ENCODE data around the gene SMAD1. TPM values are rescaled to one million over a fixed set of nuclear protein-coding genes. Genes with fewer than 3 reads are reported as not detected.

The SMAD1 gene
- total RNA-seq, 1 experiment from 2014 or later: 15.4 TPM

GRCh38 chr4:145493166-145493565 is 11.5 kb downstream of the SMAD1 start:
- Mint-ChIP-seq H3K4me3 (no peak overlapping the region), H3K27me3 (ENCODE audit: low read depth) (no peaks in the 10 kb centered on the region), H3K4me1 (peaks cover 18% of the 10 kb centered on the region), H3K9me3 (no peaks in the 10 kb centered on the region), H3K27ac (no peak overlapping the region), H3K36me3 (no peaks in the 10 kb centered on the region)
- ATAC-seq (no peak), DNase-seq (ENCODE audit: low spot score) (no peak)
- ChIA-PET POLR2A (no interaction called here), CTCF (interaction anchor here (1.1 to 1.5 kb wide), 2 partner anchors 64 to 276 kb away, joined by 5 read pairs; no protein-coding TSS in a partner anchor)
- TF ChIP-seq NFE2L1 (CRISPR knock-in tag; IDR thresholded peaks at IDR 0.05) (no peak), OVOL2 (CRISPR knock-in tag; IDR thresholded peaks at IDR 0.05; ENCODE audit: borderline replicate concordance) (no peak), KAT7 (CRISPR knock-in tag; IDR thresholded peaks at IDR 0.05; ENCODE audit: borderline replicate concordance) (no peak), FOXP4 (CRISPR knock-in tag; IDR thresholded peaks at IDR 0.05) (no peak), E2F1 (CRISPR knock-in tag; IDR thresholded peaks at IDR 0.05) (no peak), TCF7 (CRISPR knock-in tag; IDR thresholded peaks at IDR 0.05; ENCODE audit: low read depth) (no peak)

GRCh38 chr4:145494666-145495270 is 13.1 kb downstream of the SMAD1 start:
- peak overlapping the region; percentile 56; the same call in 1 of the 2 replicates for H3K27ac Mint-ChIP-seq
- H3K4me3 Mint-ChIP-seq: no peak overlapping the region
- H3K4me1 Mint-ChIP-seq: peaks cover 18% of the 10 kb centered on the region
- no peaks in the 10 kb centered on the region for H3K36me3 Mint-ChIP-seq
- no peaks in the 10 kb centered on the region for H3K27me3 Mint-ChIP-seq (ENCODE audit: low read depth)
- CTCF ChIA-PET: no interaction called here
- POLR2A ChIA-PET: interaction anchor here (0.6 kb wide), 1 partner anchor 51 kb away, joined by 5 read pairs; no protein-coding TSS in a partner anchor
- ATAC-seq (no peak), DNase-seq (ENCODE audit: low spot score) (no peak)
- H3K9me3 Mint-ChIP-seq: no peaks in the 10 kb centered on the region
- TF ChIP-seq E2F1 (CRISPR knock-in tag; IDR thresholded peaks at IDR 0.05) (no peak), ZNF317 (CRISPR knock-in tag; IDR thresholded peaks at IDR 0.05; ENCODE audit: borderline replicate concordance, low read depth) (no peak), ZNF281 (CRISPR knock-in tag; IDR thresholded peaks at IDR 0.05) (no peak), ZNF219 (CRISPR knock-in tag; IDR thresholded peaks at IDR 0.05; ENCODE audit: borderline replicate concordance) (no peak), ERG (CRISPR knock-in tag; IDR thresholded peaks at IDR 0.05) (no peak), ETV6 (CRISPR knock-in tag; IDR thresholded peaks at IDR 0.05) (no peak), AFF4 (CRISPR knock-in tag; IDR thresholded peaks at IDR 0.05; ENCODE audit: borderline replicate concordance) (no peak), TEAD4 (CRISPR knock-in tag; IDR thresholded peaks at IDR 0.05) (no peak), ZNF425 (CRISPR knock-in tag; conservative IDR thresholded peaks at IDR 0.05) (no peak), NFE2L1 (CRISPR knock-in tag; IDR thresholded peaks at IDR 0.05) (no peak), AR (CRISPR knock-in tag; IDR thresholded peaks at IDR 0.05) (no peak)
